ENCODE measurements around the gene LINGO1. TPM values are rescaled to one million over a fixed set of nuclear protein-coding genes. Genes with fewer than 3 reads are reported as not detected.

The LINGO1 gene
- total RNA-seq, 2 experiments from 2014 or later, result not detected

DNA sequence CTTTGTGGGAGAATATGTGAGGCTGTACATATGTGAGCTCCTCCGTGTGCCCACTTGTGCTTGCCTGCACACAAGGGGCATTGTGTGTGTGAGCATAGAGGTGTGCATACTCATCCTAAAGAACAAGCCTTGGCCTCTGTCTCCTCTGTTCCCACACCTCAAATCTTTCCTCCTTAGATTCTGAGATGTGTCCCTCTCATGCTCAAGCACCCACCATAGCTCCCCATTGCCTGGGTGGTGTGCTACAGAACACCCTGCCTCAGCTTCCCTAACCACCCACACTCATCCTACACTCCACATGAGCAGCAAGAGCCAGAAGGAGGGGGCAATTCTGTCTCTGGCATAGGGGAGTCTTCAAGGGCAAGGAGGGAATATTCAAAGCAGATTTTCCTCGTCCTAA is 27.7 kb downstream of the LINGO1 start:
- ChIA-PET CTCF (interaction anchor here (0.6 to 1.2 kb wide), 2 partner anchors 28 to 160 kb away, joined by 4 read pairs; partner anchors contain the start of gene LINGO1), POLR2A (no interaction called here)

DNA sequence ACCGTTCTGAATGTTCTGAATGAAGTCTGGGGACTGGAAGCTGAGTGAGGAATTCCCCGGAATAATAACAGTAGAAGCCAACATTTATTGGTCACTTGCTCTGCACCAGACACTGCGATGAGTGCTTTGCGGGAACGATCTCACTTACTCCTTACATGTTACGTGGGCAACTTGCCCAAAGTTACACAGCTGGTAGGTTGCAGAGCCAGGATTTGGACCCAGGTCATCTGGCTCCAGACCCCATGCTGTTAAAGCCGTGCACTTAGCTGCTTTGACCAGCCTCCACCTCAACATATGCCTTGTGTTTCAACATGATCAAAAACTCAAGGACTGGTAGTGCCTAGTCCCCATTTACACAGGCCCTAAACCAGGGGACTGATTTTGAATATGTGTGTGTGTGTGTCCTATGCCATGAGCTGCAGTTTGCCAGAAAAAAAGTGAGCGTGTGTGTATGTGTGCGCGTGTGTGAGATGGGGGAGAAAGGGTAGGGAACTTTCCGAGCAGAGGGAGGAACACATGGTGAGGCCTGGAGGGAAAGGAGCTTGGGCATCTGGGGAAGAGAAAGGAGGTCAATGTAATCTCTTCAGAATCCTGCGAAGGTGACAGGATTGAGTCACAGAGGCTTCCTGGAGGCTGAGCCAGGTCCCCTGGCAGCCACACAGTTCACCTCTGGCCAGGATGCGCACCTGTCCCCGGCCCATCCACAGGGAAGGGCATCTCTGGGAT is 28.9 kb downstream of the LINGO1 start:
- CTCF ChIA-PET, result interaction anchor here (0.6 kb wide), 1 partner anchor 92 kb away, joined by 3 read pairs; no protein-coding TSS in a partner anchor
- POLR2A ChIA-PET, result no interaction called here

DNA sequence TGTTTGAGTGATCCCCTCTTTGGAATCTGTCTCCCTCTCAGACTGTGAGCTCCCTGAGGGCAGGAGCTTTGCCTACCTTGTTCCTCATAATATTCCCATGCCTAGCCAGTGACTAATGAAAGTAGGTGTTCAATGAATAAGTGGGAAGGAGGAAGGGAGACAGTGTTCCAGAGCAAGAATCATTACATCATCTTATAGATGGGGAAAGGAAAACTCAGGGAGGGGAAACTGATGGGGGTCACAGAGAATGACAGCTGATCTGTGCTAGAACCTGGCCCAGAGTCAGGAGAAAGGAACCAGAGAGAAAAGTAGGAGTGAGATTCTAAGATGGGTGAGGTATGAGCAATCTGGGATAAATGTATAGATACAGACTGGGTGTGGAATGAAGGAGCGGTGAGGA is 29.9 kb downstream of the LINGO1 start:
- ChIA-PET CTCF (no interaction called here), POLR2A (no interaction called here)

DNA sequence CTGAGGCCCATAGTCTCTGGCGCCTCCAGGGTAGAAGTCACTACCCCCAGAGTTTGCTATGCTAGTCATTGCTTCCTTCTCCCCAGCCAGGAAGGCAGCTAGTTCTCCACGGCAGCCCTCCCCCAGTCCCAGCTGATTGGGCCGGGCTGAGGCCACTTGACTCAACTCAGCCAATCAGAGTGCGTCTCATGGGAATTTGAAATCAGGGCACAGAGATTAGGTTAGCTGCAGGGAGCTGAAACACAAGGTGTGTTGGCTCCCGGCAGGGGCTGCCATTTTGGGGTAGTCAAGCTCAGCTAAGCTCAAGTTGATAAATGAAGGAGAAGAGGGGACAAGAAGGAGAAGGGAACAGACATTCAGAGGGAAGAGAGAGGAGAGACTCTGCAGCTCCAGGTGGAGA is 32.8 kb downstream of the LINGO1 start:
- POLR2A ChIA-PET, result no interaction called here
- CTCF ChIA-PET, result no interaction called here

DNA sequence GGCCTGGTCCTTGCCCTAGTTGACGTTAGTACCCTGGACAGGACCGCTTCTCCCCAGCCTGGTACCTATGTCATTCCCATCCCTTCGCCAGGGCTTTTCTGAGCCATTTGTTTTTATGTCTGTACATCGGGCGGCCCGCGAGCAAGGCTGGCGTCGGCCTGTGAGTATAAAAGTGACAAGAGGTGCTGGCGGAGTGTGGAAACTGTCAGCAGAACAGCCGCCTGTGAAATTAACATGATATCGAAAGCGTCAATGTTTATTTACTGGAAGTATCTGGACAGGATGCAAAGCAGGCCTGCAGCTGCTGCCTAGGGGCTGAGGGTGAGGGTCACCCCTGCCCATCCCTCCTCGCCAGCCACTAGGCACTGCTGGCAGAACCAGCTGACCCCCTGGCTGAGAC is 33.4 kb downstream of the LINGO1 start:
- POLR2A ChIA-PET, result no interaction called here
- CTCF ChIA-PET, result no interaction called here

DNA sequence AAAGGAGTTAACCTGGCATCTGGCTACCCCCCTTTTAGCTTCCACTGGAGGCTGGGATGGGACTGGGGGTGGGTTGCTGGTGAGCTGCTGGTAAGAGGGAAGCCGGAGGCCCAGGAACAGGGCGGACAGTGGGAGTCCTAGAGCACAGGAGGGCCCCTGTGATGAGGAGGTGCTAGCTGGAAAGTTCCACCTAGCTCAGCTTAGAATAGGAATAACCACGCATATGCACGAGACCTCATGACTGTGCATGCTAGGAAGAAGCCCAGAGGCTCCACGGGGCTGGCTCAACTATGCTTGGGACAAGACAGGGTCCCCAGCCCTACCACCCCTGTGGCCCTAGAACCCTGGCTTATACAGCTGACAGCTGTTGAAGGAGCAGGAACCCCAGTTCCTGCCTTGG is 34.1 kb downstream of the LINGO1 start:
- ChIA-PET CTCF (no interaction called here), POLR2A (no interaction called here)

DNA sequence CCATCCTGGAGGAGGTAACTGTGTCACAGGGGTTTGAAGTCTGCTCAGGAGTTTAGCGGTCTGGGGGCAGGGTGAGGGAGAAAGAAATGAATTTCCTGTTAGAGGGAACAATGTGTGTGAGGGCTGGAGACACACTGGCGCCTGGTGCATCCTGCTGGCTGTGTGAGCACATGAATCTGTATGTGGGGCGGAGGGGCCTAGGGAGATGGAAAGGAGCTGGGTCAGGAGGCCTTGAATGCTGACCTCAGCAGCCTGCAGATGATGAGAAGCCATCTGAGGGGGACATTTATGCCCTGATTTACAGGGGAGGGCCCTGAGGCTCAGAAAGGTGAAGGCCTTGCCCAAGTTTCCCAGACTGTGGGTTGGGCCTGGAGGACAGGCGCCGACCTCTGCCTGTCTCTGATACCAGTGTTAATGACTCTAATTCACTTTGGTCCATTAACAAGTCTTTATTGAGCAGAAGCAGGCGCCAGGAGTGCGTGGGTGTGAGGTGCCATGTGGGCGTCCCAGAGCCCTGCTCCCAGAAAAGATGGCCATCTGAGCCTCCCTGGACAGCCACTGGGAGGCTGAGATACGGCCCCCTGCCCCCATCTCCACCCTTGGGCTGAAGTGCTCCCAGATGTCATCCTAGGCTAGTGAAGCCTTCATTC is 34.8 kb downstream of the LINGO1 start:
- ChIA-PET CTCF (no interaction called here), POLR2A (no interaction called here)

DNA sequence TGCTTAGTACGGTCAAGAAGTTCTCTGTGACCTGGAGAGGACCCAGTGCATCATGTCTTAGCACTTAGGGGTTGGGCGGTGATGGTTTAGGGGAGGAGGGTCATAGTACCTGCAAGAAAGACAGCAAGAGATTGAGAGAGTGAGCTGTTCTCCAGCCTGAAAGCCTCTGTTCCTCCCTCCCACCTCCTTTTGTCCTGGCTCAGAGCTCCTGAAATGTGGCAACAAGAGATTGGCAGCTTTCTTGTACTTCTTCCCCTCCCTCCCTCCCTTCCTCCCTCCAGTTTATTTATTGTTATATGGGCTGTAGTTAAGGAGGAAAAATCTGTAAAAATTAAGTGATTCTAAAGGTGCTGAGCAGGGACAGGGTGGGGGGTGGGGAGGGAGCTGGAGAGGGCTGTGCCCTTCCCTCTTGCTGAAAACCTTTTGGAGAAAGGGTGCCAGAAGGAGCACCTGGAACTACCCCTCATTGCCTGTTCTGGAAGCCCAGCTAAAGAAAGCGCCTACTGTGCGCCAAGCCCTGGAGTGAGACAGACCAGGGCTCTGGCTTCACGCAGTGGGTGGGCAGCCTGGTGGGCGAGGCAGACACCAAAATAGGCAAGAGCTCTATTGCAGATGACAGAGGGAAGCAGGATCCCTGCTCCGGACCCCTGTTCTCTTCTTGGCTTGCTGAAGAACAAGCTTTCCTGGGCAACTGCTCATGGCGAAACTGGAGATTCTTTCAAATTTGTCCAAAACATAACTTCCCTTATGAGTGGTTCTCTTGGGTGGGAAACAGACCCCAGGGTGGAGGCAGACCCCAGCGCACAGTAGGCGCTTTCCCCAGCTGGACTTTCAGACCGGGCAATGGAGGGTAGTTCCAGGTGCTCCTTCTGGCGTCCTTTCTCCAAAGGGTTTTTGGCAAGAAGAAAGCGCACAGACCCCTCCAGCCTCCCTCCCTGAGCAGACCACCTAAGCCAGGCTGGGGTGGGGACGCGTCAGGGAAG is 35.6 kb downstream of the LINGO1 start:
- ChIA-PET POLR2A (no interaction called here), CTCF (no interaction called here)

DNA sequence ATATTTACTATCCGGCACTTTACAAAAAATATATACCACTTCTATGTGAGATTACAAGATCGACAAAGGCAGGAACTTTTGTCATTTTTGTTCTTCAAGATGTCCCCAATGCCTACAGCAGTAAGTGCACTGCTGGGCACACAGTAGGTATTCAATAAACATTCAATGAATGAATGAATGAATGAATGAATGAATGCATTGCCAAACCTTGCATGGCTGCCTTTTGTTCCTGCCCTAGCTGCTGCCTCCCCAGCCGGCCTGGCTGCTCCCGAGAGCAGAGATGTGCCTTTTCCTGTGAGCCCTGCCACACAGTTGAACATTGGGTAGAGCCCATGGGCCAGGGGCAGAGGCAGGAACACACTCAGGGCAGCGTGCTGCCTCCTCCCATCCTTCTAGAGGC is 37.5 kb downstream of the LINGO1 start:
- ChIA-PET POLR2A (no interaction called here), CTCF (no interaction called here)

DNA sequence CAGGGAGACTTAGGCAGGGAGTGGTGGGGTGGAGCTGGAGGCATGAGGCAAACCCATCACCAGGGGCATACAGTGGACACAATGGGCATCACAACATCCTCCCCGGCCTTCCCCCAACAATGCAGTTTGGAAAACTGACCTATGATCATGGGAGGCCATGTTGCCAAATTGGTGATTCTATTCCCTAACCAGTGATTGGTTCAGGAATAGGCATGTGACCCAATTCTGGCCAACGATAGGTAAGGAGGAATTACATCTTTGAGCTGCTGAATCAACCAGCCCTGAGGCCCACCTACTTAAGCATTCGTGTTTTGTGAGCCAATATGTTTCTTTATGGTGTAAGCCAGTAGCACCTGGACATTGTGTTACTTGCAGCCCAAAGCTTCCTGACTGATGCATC is 40.0 kb downstream of the LINGO1 start:
- ChIA-PET CTCF (no interaction called here), POLR2A (no interaction called here)

DNA sequence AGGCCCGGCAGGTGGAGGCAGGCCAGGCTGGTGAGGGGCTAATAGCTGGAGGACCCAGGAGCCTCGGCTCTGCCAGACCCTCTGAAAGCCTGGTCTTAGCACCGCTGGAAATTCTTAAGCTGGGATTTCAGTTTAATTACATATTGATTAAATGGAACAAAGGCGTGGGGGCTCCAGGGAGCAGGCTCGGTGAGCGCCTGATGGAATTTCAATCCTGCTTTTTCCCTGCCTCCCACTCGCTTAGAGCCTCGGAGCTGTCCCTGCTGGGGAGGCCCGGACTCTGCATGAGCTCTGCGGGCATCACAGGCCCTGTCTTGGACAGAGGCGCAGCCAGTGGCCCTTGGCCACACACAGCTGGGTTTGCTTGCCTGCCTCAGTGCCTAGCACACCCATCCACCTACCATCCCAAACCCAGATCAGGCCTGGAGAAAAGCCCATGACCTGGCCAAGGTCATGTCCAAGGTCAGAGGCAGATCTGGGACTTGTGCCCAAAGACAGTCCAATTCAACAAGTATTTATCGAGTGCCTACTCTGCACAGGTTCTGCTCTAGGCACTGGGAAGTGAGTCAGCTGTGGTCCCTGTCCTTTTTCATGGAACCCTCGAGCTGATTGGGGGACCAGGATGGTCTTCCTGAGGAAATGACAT is 40.6 kb downstream of the LINGO1 start:
- ChIA-PET POLR2A (no interaction called here), CTCF (no interaction called here)

DNA sequence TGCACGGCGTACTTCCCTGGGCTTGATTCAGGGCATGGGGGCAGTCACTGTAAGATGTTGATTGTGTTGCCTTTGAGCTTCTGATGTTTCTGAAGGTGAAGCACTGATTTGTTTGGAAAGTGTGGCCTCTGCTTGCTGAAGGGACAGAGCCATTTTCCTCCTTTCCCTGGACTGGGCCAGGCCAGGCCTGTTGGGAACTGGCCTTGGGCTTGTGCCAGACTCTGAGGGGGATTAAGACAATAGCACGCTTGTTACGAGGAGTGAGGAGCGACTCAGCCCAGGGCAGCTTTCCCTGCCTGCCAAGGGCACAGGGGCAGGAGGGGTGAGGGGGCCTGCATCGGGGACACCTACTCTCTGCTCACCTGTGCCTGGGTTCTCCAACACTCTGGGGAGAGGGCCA is 42.9 kb downstream of the LINGO1 start:
- ChIA-PET POLR2A (no interaction called here), CTCF (no interaction called here)

DNA sequence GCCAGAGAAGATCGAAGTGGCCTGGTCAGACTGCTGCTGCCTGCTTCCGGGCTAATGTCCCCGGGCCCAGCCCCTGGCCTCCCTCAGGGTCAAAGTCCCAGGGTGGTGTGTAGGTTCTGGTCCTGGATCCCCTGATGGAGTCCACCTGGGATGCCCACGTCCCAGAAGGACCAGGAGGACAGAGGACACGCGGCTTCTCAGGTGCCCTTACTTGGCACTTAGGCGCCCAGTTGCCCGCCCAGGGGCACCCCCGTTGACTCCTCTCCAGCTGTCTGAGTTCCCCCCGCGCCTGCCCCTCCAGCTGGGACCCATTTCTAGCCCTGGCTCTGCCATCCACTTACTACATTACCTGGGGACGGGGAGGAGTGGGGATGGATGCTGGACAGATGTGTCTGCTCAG is 44.6 kb downstream of the LINGO1 start:
- ChIA-PET POLR2A (no interaction called here), CTCF (no interaction called here)

DNA sequence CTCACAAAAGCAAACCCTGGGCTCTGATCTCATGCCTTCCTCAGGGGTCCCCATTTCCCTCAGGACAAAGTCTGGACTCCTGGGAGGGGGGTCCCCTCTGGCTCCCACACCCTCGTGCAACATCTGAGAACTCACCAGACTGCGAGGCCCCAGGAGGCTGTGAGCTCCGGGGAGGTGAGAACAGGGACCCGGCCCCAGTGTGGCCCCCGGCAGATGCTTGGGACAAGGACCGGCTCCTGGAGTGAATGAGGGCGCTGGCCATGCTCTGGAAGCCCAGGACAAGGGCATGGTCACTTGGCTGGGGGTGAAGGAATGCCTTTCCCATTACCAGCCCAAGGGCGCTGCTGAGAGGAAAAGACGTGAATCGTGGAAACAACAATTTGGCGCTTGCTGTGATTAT is 48.0 kb downstream of the LINGO1 start:
- ChIA-PET POLR2A (no interaction called here), CTCF (no interaction called here)

DNA sequence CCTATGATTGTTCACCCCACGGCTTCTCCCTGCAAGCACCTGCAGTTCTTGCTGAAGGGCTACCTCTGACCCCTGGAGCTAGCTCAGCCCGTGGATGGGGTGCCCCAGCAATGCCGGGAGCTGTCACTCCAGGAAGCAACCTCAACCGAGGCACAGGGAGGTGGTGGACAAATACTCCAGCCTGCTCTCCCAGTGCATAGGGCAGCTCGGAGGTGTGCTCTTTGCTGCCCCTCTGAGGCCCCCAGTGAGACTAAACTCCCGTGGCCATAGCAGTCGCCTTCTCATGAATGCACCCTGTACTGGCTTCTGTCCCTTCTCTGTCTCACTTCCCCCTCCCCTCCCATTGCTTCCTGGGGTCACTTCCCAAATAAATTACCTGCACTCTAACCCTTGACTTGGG is 48.5 kb downstream of the LINGO1 start:
- CTCF ChIA-PET, result no interaction called here
- POLR2A ChIA-PET, result no interaction called here

DNA sequence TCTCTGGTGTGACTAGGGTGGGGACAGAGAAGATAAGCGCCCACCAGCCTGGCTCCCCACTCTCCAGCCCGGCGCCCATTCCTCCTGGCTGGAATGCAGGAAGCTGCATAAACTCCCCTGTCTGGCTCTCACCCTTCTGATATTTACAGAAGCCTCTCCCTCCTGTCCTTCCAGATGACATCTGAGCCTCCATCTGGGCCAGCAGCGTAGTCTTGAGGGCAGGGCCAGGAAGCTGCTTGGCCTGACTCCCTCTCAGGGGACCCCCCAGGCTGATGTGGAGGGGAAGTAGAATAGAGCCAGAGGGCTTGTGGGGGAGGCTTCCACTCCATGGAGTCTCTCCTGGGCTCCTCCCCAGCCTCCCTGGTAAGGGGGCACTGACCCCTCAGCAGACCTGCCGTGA is 49.9 kb downstream of the LINGO1 start:
- ChIA-PET POLR2A (no interaction called here), CTCF (no interaction called here)

DNA sequence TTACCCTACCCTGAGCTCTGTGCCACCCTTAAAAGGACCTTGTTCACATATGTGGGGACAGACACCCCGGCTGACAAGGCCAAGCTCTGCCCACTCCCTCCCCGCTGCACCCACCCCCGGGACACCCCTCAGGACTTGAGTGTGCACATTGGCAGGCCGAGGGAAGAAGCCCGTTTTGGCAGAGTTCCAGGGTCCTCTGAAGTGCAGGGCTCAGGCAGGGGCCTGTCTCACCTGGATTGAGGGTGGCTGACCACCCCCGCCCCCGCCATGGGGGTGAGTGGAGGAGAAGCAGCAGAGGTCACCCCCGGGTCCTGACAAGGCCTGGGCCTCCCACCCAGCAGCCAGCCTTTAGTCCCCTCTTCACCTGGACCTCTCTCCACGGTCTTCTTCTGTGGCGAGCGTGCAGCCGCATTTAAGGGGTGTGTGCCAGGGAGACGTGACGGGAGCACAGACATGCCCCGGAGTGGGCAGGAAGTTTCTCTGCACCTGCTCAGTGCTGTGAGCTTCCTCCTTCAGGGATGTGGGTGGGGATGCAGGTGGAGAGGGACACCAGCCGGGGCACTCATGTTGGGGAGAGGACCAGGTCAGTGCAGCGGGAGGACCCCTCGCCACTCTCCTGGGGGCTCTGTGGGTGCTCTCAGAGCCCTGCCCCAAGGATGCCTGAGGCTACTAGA is 50.7 kb downstream of the LINGO1 start:
- ChIA-PET CTCF (no interaction called here), POLR2A (no interaction called here)

DNA sequence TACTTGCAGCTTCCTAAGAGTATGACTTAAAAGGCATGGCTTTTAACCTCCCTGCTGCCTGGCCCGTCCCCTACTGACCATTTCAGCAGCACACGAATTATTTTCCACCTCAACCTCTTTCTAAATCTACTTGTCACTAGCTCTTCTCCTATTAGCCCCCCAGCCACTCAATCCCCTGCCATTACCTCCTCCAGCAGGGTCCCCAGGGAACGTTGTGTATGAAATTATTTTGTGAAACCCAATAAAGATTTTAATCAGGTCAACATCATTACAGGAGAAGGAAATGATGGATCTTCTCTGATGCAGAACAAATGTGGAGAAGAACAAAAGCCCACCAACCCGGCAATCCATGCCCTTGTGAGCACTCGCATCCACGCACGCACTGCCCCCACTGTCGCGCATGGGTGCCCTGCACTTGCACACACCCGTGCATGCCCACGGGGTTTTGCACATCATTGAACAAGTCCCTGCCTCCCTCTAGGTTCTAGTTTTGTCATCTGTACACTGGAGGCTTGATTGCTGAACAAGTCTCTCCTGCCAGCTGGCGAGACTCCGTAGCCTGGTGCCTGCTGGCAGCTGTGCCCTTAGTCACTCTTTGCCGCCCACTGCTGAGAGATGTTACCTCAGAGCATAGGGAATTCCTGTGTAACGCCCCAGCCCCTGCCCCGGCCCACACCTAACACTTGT is 51.6 kb downstream of the LINGO1 start:
- ChIA-PET POLR2A (no interaction called here), CTCF (no interaction called here)

DNA sequence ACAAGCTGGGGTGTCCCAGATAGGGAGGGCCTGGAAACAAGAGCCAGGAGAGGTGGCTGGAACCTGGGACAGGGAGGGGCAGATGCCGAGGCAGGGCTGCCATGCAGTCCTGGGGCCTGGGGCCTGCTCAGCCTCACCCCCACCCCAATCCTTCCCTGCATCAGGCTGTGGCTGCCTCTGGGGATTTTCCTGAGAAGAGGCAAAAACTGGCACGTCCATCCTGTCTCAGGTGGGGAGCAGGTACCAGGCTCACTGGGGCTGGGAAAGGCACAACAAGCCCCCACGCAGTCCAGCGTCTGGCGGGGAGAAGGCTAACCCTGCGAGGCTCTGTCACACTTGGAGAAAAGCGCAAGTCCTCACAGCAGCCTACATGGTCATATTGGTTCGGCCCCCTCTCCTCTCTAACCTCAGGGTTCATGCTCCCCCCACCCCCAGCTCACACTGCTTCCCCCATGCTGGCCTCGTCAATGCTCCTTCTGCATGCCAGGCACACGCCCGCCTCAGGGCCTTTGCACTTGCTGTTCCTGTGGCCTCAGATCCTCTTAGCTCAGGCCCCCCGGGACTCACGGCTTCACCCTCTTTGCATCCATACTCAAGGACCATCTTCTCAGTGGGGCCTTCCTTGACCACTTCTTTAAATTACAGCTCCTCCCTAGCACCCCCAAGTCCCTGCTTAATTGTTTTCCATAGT is 53.1 kb downstream of the LINGO1 start:
- ChIA-PET POLR2A (no interaction called here), CTCF (interaction anchor here (0.7 kb wide), 1 partner anchor 544 kb away, joined by 5 read pairs; no protein-coding TSS in a partner anchor)

All from activated CD8-positive, alpha-beta memory T cell treated with anti-CD3 and anti-CD28 coated beads for 36 hours (primary cell).